ENCODE measurements around the gene RNF212.
"Not testable (repeated sequence)": the region's sequence is repeated elsewhere in the genome, so short reads cannot be mapped to it uniquely, and the experiment has no call there.

RNF212 gene

GRCh38 chr4:1056671-1057402 is 56.5 kb downstream of the RNF212 start:
- no peak overlapping the region for H3K27ac ChIP-seq
- no peak for TF ChIP-seq CTCF (conservative IDR thresholded peaks at IDR 0.05)

GRCh38 chr4:1055721-1056590 is 57.4 kb downstream of the RNF212 start:
- TF ChIP-seq CTCF (conservative IDR thresholded peaks at IDR 0.05), result no peak
- H3K27ac ChIP-seq, result no peak overlapping the region

GRCh38 chr4:1055243-1055701 is 58.1 kb downstream of the RNF212 start:
- H3K27ac ChIP-seq, result not testable (repeated sequence)

GRCh38 chr4:1054696-1055242 is 58.6 kb downstream of the RNF212 start:
- not testable (repeated sequence) for H3K27ac ChIP-seq

GRCh38 chr4:1053891-1054290 is 59.5 kb downstream of the RNF212 start:
- not testable (repeated sequence) for H3K27ac ChIP-seq

- TF ChIP-seq CTCF (conservative IDR thresholded peaks at IDR 0.05), result no peak
- no peak overlapping the region for H3K27ac ChIP-seq
Measured at GRCh38 chr4:1053080-1053661, 60.2 kb downstream of the RNF212 start.

- TF ChIP-seq CTCF (conservative IDR thresholded peaks at IDR 0.05), result no peak
Measured at GRCh38 chr4:1052231-1052671, 61.1 kb downstream of the RNF212 start.

GRCh38 chr4:1051472-1051871 is 61.9 kb downstream of the RNF212 start:
- no peak overlapping the region for H3K27ac ChIP-seq
- TF ChIP-seq CTCF (conservative IDR thresholded peaks at IDR 0.05), result no peak

More at GRCh38 chr4:1052231-1052671, 61.1 kb downstream of the RNF212 start:
- no peak overlapping the region for H3K27ac ChIP-seq

Data from VCaP (cell line).